Heart left ventricle (tissue), 16 donors: ENCODE data around the gene TMEM214. TPM values are rescaled to one million over a fixed set of nuclear protein-coding genes. Genes with fewer than 3 reads are reported as not detected.

Source experiments
- ATAC-seq, 4 donors: fragments of 200-7000 bp; cut with Tn5 transposase; one replicate each; pipeline ENCODE4 v1.9.1; 2020 to 2022; ENCODE audit warnings: moderate library complexity in 4 of 4, mild to moderate bottlenecking in 3 of 4, moderate number of reproducible peaks in 1 of 4
- DNase-seq, 5 donors: peaks; one replicate each; pipeline ENCODE4 v3.0.0-alpha.2; 2020
- H3K27ac ChIP-seq, 12 donors: fragments of 200-600 bp; sonication (generic) in 4 of 12; one replicate each; pipeline versions ENCODE4 v1.5.0 to v1.8.0; 2016 to 2022; ENCODE audit warnings: mild to moderate bottlenecking in 2 of 12
- H3K27me3 ChIP-seq, 9 donors: fragments of 200-600 bp; sonication (generic) in 2 of 9; one replicate each; pipeline versions ENCODE4 v1.5.1 to v1.8.0; 2016 to 2022; ENCODE audit warnings: mild to moderate bottlenecking in 3 of 9
- H3K36me3 ChIP-seq, 9 donors: fragments of 200-600 bp; sonication (generic) in 2 of 9; one replicate each; pipeline versions ENCODE4 v1.5.0 to v1.8.0; 2018 to 2022; ENCODE audit warnings: mild to moderate bottlenecking in 2 of 9
- H3K4me1 ChIP-seq, 12 donors: fragments of 200-600 bp; sonication (generic) in 4 of 12; one replicate each; pipeline versions ENCODE4 v1.5.0 to v1.8.0; 2016 to 2022; ENCODE audit warnings: mild to moderate bottlenecking in 3 of 12
- H3K4me3 ChIP-seq, 12 donors: fragments of 200-600 bp; sonication (generic) in 4 of 12; one replicate each; pipeline versions ENCODE4 v1.5.0 to v1.8.0; 2017 to 2022; ENCODE audit warnings: mild to moderate bottlenecking in 9 of 12, moderate library complexity in 4 of 12
- H3K9me3 ChIP-seq, 12 donors: fragments of 200-600 bp; sonication (generic) in 4 of 12; one replicate each; pipeline versions ENCODE4 v1.5.0 to v1.8.0; 2016 to 2022; ENCODE audit warnings: mild to moderate bottlenecking in 1 of 12
- POLR2A ChIP-seq, 2 donors: fragments of 450-650 bp; IDR thresholded peaks; one replicate each; pipeline ENCODE4 v1.6.1; 2017; ENCODE audit warnings: antibody characterized with exemption in 2 of 2, mild to moderate bottlenecking in 2 of 2, moderate library complexity in 2 of 2
- WGBS, 4 donors: extraction: QIAGEN DNeasy Blood & Tissue Kit in 2 of 4; methylation state at CpG; one replicate each; pipeline versions ENCODE4 v1.1.5 to v1.1.7; 2013 to 2018; 5-methylcytosine and 5-hydroxymethylcytosine counted together
- intact Hi-C, 10 donors: fragments of 100-400 bp; cut with DNase I; formaldehyde crosslinking; loops; one replicate each; pipeline versions ENCODE4 v1.11.1 to v1.14.2; 2022
- polyA plus RNA-seq, 2 donors: library from polyadenylated mRNA; stranded (reverse); fragments of 200-250 nt; gene quantifications; one replicate each; pipeline ENCODE4 v1.2.3, GENCODE V29; 2013
- total RNA-seq, 9 donors: library from RNA; depleted of rRNA in 2 of 9; stranded (reverse); fragments of >200 nt in 2 of 9; fragmentation: NEBNext Ultra II Directional in 3 of 9; extraction: Animal tissue kit (Norgen Biotek cat#: 25700) in 3 of 9; gene quantifications; one replicate each; pipeline versions ENCODE4 v1.1.0 to v1.2.4, GENCODE V29; 2016 to 2023
- TF ChIP-seq, protein P1 (sequence below), 12 donors: fragments of 200-600 bp; sonication (generic) in 4 of 12; IDR thresholded peaks; one replicate each; pipeline versions ENCODE4 v1.5.0 to v1.8.0; 2018 to 2022; ENCODE audit warnings: antibody characterized with exemption in 12 of 12, mild to moderate bottlenecking in 5 of 12
- donor health status: ischemic (EF 13 %, LVEDD 7.1; RV severe dilation, severe dysfunction).
- donor health status: healthy with polysubstance abuse.
- donor health status: DM: no; HTN: yes; CAD: no.
- donor health status: DM: no; HTN: no; CAD: no.
- donor health status: ischemic (EF 25% LVEDD 6.9; RV normal size, moderate dysfunction).
- donor health status: ischemic (EF 25% LVEDD 5.7; RV mildly dilated, moderate dysfunction).
- donor health status: healthy.
- donor health status: DM: yes; HTN: yes; CAD: no.
- donor health status: ischemic (EF 35%, LVEDD 5.7; RV mildly dilated, moderate dysfunction).
- donor health status: nonischemic (EF 11% LVEDD 7.7; RV severe dilation, severe dysfunction).
- donor health status: DM: yes; HTN: yes; CAD: no.
- donor health status: PGD.
- donor health status: ischemic (EF 29% LVEDD 5.4; RV normal size, mild dysfunction).
- donor health status: nonischemic (EF 23%, LVEDD 6.1; RV moderate dilation, normal function).

TMEM214 gene
- total and polyA plus RNA-seq, 11 donors: 18.3 to 58.0 (median 31.6) TPM

GRCh38 chr2:27081984-27082772 is 49.4 kb downstream of the TMEM214 start:
- H3K9me3 ChIP-seq: no peaks in the 10 kb centered on the region
- H3K4me1 ChIP-seq: peaks cover 3 to 60% (median 34%) of the 10 kb centered on the region in 12 donors
- TF ChIP-seq POLR2A (IDR thresholded peaks at IDR 0.05): no peak
- TF ChIP-seq, protein P1, sequence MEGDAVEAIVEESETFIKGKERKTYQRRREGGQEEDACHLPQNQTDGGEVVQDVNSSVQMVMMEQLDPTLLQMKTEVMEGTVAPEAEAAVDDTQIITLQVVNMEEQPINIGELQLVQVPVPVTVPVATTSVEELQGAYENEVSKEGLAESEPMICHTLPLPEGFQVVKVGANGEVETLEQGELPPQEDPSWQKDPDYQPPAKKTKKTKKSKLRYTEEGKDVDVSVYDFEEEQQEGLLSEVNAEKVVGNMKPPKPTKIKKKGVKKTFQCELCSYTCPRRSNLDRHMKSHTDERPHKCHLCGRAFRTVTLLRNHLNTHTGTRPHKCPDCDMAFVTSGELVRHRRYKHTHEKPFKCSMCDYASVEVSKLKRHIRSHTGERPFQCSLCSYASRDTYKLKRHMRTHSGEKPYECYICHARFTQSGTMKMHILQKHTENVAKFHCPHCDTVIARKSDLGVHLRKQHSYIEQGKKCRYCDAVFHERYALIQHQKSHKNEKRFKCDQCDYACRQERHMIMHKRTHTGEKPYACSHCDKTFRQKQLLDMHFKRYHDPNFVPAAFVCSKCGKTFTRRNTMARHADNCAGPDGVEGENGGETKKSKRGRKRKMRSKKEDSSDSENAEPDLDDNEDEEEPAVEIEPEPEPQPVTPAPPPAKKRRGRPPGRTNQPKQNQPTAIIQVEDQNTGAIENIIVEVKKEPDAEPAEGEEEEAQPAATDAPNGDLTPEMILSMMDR (IDR thresholded peaks at IDR 0.05): no peak
- no peaks in the 10 kb centered on the region for H3K27me3 ChIP-seq
- intact Hi-C loops: loop anchor here in 7 of 10 donors (2.0 to 10.0 kb wide), 4 partner anchors 31 to 120 kb away; partner anchors contain the start of genes TMEM214 (in 6 of the 7) and AGBL5 (in 2 of the 7)
- peak in 1 of 5 donors; percentile 61 for DNase-seq
- peaks cover 0 to 3% (median 0%) of the 10 kb centered on the region in 9 donors for H3K36me3 ChIP-seq
- no peak for ATAC-seq
- peak overlapping the region in 11 of 12 donors; percentile 58 to 97 (median 81) for H3K27ac ChIP-seq
- WGBS, 4 donors: 83 to 90% (median 89%) methylated on average over 19 to 38 of the region's 38 CpGs
- H3K4me3 ChIP-seq: no peak overlapping the region

- Histone ChIP-seq H3K27me3 (no peaks in the 10 kb centered on the region), H3K27ac (peak overlapping the region in 1 of 12 donors; percentile 97), H3K4me1 (peaks cover 4 to 58% (median 35%) of the 10 kb centered on the region in 12 donors), H3K36me3 (peaks cover 0 to 3% (median 0%) of the 10 kb centered on the region in 9 donors), H3K9me3 (no peaks in the 10 kb centered on the region), H3K4me3 (no peak overlapping the region)
- DNase-seq (peak in 1 of 5 donors; percentile 64), ATAC-seq (no peak)
- intact Hi-C loops: loop anchor here in 6 of 10 donors (5.0 to 10.0 kb wide), 3 partner anchors 48 to 121 kb away; partner anchors contain the start of gene TMEM214 (in 6 of the 6)
- 87 to 91% (median 88%) methylated on average over 13 to 27 of the region's 27 CpGs for WGBS, 4 donors
- TF ChIP-seq, protein P1 (IDR thresholded peaks at IDR 0.05): no peak
- TF ChIP-seq POLR2A (IDR thresholded peaks at IDR 0.05): no peak
These were observed 50.1 kb downstream of the TMEM214 start for GRCh38 chr2:27082773-27083409.

- intact Hi-C loops: loop anchor here in 6 of 10 donors (2.0 to 10.0 kb wide), 4 partner anchors 49 to 123 kb away; partner anchors contain the start of gene TMEM214 (in 6 of the 6)
- TF ChIP-seq POLR2A (IDR thresholded peaks at IDR 0.05): no peak
- TF ChIP-seq, protein P1 (IDR thresholded peaks at IDR 0.05): no peak
- DNase-seq (peak in 1 of 5 donors; percentile 61), ATAC-seq (no peak)
- Histone ChIP-seq H3K27ac (peak overlapping the region in 1 of 12 donors; percentile 96), H3K27me3 (no peaks in the 10 kb centered on the region), H3K9me3 (no peaks in the 10 kb centered on the region), H3K4me3 (no peak overlapping the region), H3K4me1 (peaks cover 4 to 55% (median 34%) of the 10 kb centered on the region in 12 donors), H3K36me3 (peaks cover 0 to 3% (median 0%) of the 10 kb centered on the region in 9 donors)
- WGBS, 4 donors: 87 to 91% (median 90%) methylated on average over 16 to 20 of the region's 20 CpGs
These were observed 50.9 kb downstream of the TMEM214 start for GRCh38 chr2:27083410-27084296.
